Uterus (tissue), 4 donors: Measurements from ENCODE around the gene ZNF45. TPM values are rescaled to one million over a fixed set of nuclear protein-coding genes. Genes with fewer than 3 reads are reported as not detected.

Experiments used
- DNase-seq, 2 donors: peaks; one replicate each; pipeline ENCODE4 v3.0.0-alpha.2; 2019 to 2020
- H3K27ac ChIP-seq, 2 donors: fragments of 200-600 bp; sonication (generic); 1 replicate in 1 of 2; 2 replicates in 1 of 2; pipeline ENCODE4 v1.5.1; 2016 to 2018
- H3K27me3 ChIP-seq, 2 donors: fragments of 200-600 bp; sonication (generic); one replicate each; pipeline ENCODE4 v1.5.1; 2018 to 2019; ENCODE audit warnings: control low read depth in 1 of 2
- H3K36me3 ChIP-seq, 2 donors: fragments of 200-600 bp; sonication (generic); one replicate each; pipeline ENCODE4 v1.5.1; 2019; ENCODE audit warnings: control low read depth in 1 of 2
- H3K4me1 ChIP-seq, 2 donors: fragments of 200-600 bp; sonication (generic); one replicate each; pipeline ENCODE4 v1.5.1; 2018 to 2019; ENCODE audit warnings: control low read depth in 1 of 2
- H3K4me3 ChIP-seq, 2 donors: fragments of 200-600 bp; sonication (generic); 1 replicate in 1 of 2; 2 replicates in 1 of 2; pipeline ENCODE4 v1.5.1; 2018 to 2019; ENCODE audit warnings: mild to moderate bottlenecking in 1 of 2
- H3K9me3 ChIP-seq, 2 donors: fragments of 200-600 bp; sonication (generic); one replicate each; pipeline ENCODE4 v1.5.1; 2019; ENCODE audit warnings: control low read depth in 1 of 2
- CTCF ChIP-seq, 4 experiments: fragments of 200-600 bp in 2 of 4; fragments of 450-650 bp in 2 of 4; sonication (generic) in 2 of 4; IDR thresholded peaks; one replicate each; pipeline ENCODE4 v1.5.1; 2016 to 2019; ENCODE audit warnings: antibody characterized with exemption in 4 of 4, mild to moderate bottlenecking in 2 of 4, moderate library complexity in 1 of 4
- POLR2A ChIP-seq, 2 donors: fragments of 450-650 bp; IDR thresholded peaks; one replicate each; pipeline ENCODE4 v1.6.1; 2016; ENCODE audit warnings: antibody characterized with exemption in 2 of 2, mild to moderate bottlenecking in 1 of 2, moderate library complexity in 1 of 2
- intact Hi-C: fragments of 100-400 bp; cut with DNase I; formaldehyde crosslinking; loops from one replicate; pipeline ENCODE4 v1.15.1; 2023; ENCODE audit warnings: low total_unique reads
- total RNA-seq, 4 donors: library from RNA; depleted of rRNA in 3 of 4; stranded (reverse); fragments of >200 nt in 3 of 4; gene quantifications; one replicate each; pipeline versions ENCODE4 v1.1.0 to v1.2.4, GENCODE V29; 2014 to 2023
- donor health status: DM: yes; HTN: yes; CAD: no.

Gene ZNF45
- total RNA-seq, 4 donors from 2014 or later: 9.4 to 33.0 (median 14.6) TPM

- Histone ChIP-seq H3K27me3 (no peaks in the 10 kb centered on the region), H3K27ac (no peak overlapping the region), H3K36me3 (no peaks in the 10 kb centered on the region), H3K4me3 (no peak overlapping the region), H3K9me3 (no peaks in the 10 kb centered on the region), H3K4me1 (no peaks in the 10 kb centered on the region)
- DNase-seq: no peak
- TF ChIP-seq POLR2A (IDR thresholded peaks at IDR 0.05) (no peak), CTCF (IDR thresholded peaks at IDR 0.05) (no peak)
- intact Hi-C loops: no loop called here
Measured at GRCh38 chr19:43941209-43941608, 6.1 kb upstream of the ZNF45 start.

- no peak for DNase-seq
- H3K9me3 ChIP-seq: no peaks in the 10 kb centered on the region
- no peak overlapping the region for H3K27ac ChIP-seq
- no peaks in the 10 kb centered on the region for H3K36me3 ChIP-seq
- H3K4me3 ChIP-seq: no peak overlapping the region
- intact Hi-C loops: no loop called here
- H3K4me1 ChIP-seq: no peaks in the 10 kb centered on the region
- no peaks in the 10 kb centered on the region for H3K27me3 ChIP-seq
- TF ChIP-seq CTCF (IDR thresholded peaks at IDR 0.05): no peak
- TF ChIP-seq POLR2A (IDR thresholded peaks at IDR 0.05): no peak
Measured at GRCh38 chr19:43940719-43941118, 5.6 kb upstream of the ZNF45 start.

GRCh38 chr19:43939557-43940260 is 4.6 kb upstream of the ZNF45 start:
- H3K36me3 ChIP-seq: no peaks in the 10 kb centered on the region
- TF ChIP-seq CTCF (IDR thresholded peaks at IDR 0.05) (no peak), POLR2A (IDR thresholded peaks at IDR 0.05) (no peak)
- no peak overlapping the region for H3K27ac ChIP-seq
- no peaks in the 10 kb centered on the region for H3K27me3 ChIP-seq
- H3K9me3 ChIP-seq: no peaks in the 10 kb centered on the region
- DNase-seq: no peak
- no peaks in the 10 kb centered on the region for H3K4me1 ChIP-seq
- intact Hi-C loops: no loop called here
- no peak overlapping the region for H3K4me3 ChIP-seq

GRCh38 chr19:43936188-43936587 is 1.1 kb upstream of the ZNF45 start:
- intact Hi-C loops: no loop called here
- TF ChIP-seq CTCF (IDR thresholded peaks at IDR 0.05) (no peak), POLR2A (IDR thresholded peaks at IDR 0.05) (no peak)
- DNase-seq: no peak
- H3K9me3 ChIP-seq: no peaks in the 10 kb centered on the region
- H3K36me3 ChIP-seq: no peaks in the 10 kb centered on the region
- H3K27ac ChIP-seq: no peak overlapping the region
- H3K4me1 ChIP-seq: peaks cover 0 to 8% of the 10 kb centered on the region in 2 donors
- H3K4me3 ChIP-seq: no peak overlapping the region
- H3K27me3 ChIP-seq: no peaks in the 10 kb centered on the region

GRCh38 chr19:43934055-43934984 is 762 bp downstream of the ZNF45 start:
- H3K27me3 ChIP-seq: no peaks in the 10 kb centered on the region
- H3K27ac ChIP-seq: peak overlapping the region; percentile 84 to 91
- H3K4me3 ChIP-seq: peak overlapping the region; percentile 59 to 93
- H3K9me3 ChIP-seq: no peaks in the 10 kb centered on the region
- TF ChIP-seq CTCF (IDR thresholded peaks at IDR 0.05) (no peak), POLR2A (IDR thresholded peaks at IDR 0.05) (no peak)
- peaks cover 0 to 8% of the 10 kb centered on the region in 2 donors for H3K4me1 ChIP-seq
- no peaks in the 10 kb centered on the region for H3K36me3 ChIP-seq
- DNase-seq: no peak
- intact Hi-C loops: no loop called here
